Tibial artery (tissue), 4 donors: Measurements from ENCODE around the gene PRG2.
"Not testable (repeated sequence)": the region's sequence is repeated elsewhere in the genome, so short reads cannot be mapped to it uniquely, and the experiment has no call there.

Experiments
- DNase-seq, 2 donors: peaks; one replicate each; pipeline ENCODE4 v3.0.0-alpha.2; 2019
- H3K27ac ChIP-seq, 2 donors: fragments of 200-600 bp; sonication (generic) in 1 of 2; 1 replicate in 1 of 2; 2 replicates in 1 of 2; pipeline ENCODE4 v1.5.1; 2018 to 2019; ENCODE audit warnings: mild to moderate bottlenecking in 1 of 2
- H3K27me3 ChIP-seq, 2 donors: fragments of 200-600 bp; sonication (generic) in 1 of 2; one replicate each; pipeline versions ENCODE4 v1.5.1 to v1.6.0; 2016 to 2019
- H3K36me3 ChIP-seq, 3 donors: fragments of 200-600 bp; sonication (generic) in 2 of 3; one replicate each; pipeline ENCODE4 v1.5.1; 2016 to 2019; ENCODE audit warnings: mild to moderate bottlenecking in 2 of 3
- H3K4me1 ChIP-seq, 4 donors: fragments of 200-600 bp; sonication (generic) in 2 of 4; 1 replicate in 3 of 4; 2 replicates in 1 of 4; pipeline ENCODE4 v1.5.1; 2016 to 2019
- H3K4me3 ChIP-seq, 2 donors: fragments of 200-600 bp; sonication (generic) in 1 of 2; 1 replicate in 1 of 2; 2 replicates in 1 of 2; pipeline ENCODE4 v1.5.1; 2018 to 2019; ENCODE audit warnings: mild to moderate bottlenecking in 2 of 2
- H3K9me3 ChIP-seq, 3 donors: fragments of 200-600 bp; sonication (generic) in 1 of 3; one replicate each; pipeline ENCODE4 v1.5.1; 2016 to 2019
- CTCF ChIP-seq, 2 experiments: fragments of 200-600 bp in 1 of 2; fragments of 450-650 bp in 1 of 2; IDR thresholded peaks; one replicate each; pipeline ENCODE4 v1.5.1; 2017 to 2019; ENCODE audit warnings: antibody characterized with exemption in 2 of 2, mild to moderate bottlenecking in 1 of 2, moderate library complexity in 1 of 2
- intact Hi-C: fragments of 100-400 bp; cut with DNase I; formaldehyde crosslinking; loops from one replicate; pipeline ENCODE4 v1.15.0; 2023; ENCODE audit warnings: low total_unique reads

PRG2 gene

DNA sequence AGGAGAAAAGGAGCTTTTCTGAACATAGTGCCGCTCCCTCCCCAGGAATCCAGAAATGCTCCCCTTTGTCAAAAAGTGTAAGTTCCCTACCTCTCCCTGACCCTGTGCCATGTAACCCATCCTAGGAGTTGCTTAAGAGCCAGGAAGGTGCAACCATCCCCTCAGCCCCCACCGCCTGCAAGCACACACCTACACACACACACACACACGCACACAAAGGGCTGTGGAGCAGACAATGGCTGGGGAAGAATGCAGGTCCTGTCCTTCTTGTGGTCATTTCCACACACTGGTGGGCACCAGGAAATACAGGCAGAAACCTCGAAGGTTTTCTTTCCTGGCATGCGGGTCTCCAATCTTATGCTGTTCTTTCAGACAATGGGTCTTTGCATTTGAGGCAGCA lies 51.1 kb downstream of the PRG2 start:
- no peak for DNase-seq
- no peak overlapping the region for H3K27ac ChIP-seq
- no peak for TF ChIP-seq CTCF (IDR thresholded peaks at IDR 0.05)
- H3K9me3 ChIP-seq, result no peaks in the 10 kb centered on the region
- H3K36me3 ChIP-seq, result no peaks in the 10 kb centered on the region
- H3K4me3 ChIP-seq, result no peak overlapping the region
- peaks cover 0 to 16% (median 12%) of the 10 kb centered on the region in 4 donors for H3K4me1 ChIP-seq
- H3K27me3 ChIP-seq, result peaks cover 0 to 20% of the 10 kb centered on the region in 2 donors
- intact Hi-C loops, result loop anchor here (5.0 kb wide), 1 partner anchor 323 kb away; no protein-coding TSS in a partner anchor

DNA sequence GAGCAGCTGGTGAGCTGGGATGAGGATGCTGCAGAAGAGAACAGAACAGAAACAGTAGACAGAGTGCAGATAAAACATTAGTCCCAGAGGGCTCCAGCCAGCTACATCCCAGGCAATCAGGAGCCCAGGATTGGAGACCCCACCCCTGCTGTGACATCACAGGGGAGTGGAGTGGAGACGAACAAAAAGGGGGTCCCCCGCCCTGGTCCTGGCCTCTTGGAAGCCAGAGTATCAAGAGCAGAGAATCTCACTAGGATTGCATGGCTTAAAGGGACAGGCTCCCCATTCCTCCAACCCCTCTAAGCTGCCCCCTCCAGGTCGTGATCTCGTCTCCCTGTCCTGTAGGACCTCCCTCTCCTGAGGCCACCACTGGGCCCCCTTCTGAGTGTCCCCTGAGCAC lies 52.3 kb downstream of the PRG2 start, which contains the start of gene P2RX3:
P2RX3 (plus strand) TSS at position 211 of the 400 bp plus-strand sequence. CDS start 199 bp downstream, outside the sequence.
- no peak for DNase-seq
- H3K27ac ChIP-seq, result no peak within 1 kb of the TSS
- no peak for TF ChIP-seq CTCF (IDR thresholded peaks at IDR 0.05)

GRCh38 chr11:57336856-57337255 lies 53.6 kb downstream of the PRG2 start:
- H3K9me3 ChIP-seq, DNase-seq, H3K27ac ChIP-seq, H3K4me3 ChIP-seq: not testable (repeated sequence)
- H3K4me1 ChIP-seq, result peaks cover 0 to 17% (median 16%) of the 10 kb centered on the region in 4 donors
- peaks cover 12 to 16% (median 13%) of the 10 kb centered on the region in 3 donors for H3K36me3 ChIP-seq
- intact Hi-C loops, result loop anchor here (5.0 kb wide), 1 partner anchor 325 kb away; no protein-coding TSS in a partner anchor
- peaks cover 0 to 16% of the 10 kb centered on the region in 2 donors for H3K27me3 ChIP-seq

More for the DNA sequence above, 52.3 kb downstream of the PRG2 start, which contains the start of gene P2RX3:
- no peak within 1 kb of the TSS for H3K4me3 ChIP-seq
- H3K4me1 ChIP-seq, result peaks cover 0 to 17% (median 16%) of the 10 kb centered on the region in 4 donors
- intact Hi-C loops, result loop anchor here (5.0 kb wide), 1 partner anchor 324 kb away; no protein-coding TSS in a partner anchor
- H3K9me3 ChIP-seq, result no peaks in the 10 kb centered on the region
- H3K27me3 ChIP-seq, result peaks cover 0 to 19% of the 10 kb centered on the region in 2 donors
- H3K36me3 ChIP-seq, result peaks cover 0 to 3% (median under 1%) of the 10 kb centered on the region in 3 donors
